ENCODE measurements around the gene ALB. TPM values are rescaled to one million over a fixed set of nuclear protein-coding genes. Genes with fewer than 3 reads are reported as not detected.
"Not testable (repeated sequence)": the region's sequence is repeated elsewhere in the genome, so short reads cannot be mapped to it uniquely, and the experiment has no call there.

The ALB gene
- total RNA-seq: not detected

GRCh38 chr4:73404042-73404441, at the start of gene ALB:
ALB (plus strand) TSS chr4:73404287; CDS start chr4:73404328, 41 bp downstream.
- Mint-ChIP-seq H3K27me3 (peaks cover 4% of the 10 kb centered on the region), H3K27ac (no peak within 1 kb of the TSS), H3K4me1 (no peaks in the 10 kb centered on the region), H3K36me3 (ENCODE audit: low read depth) (no peaks in the 10 kb centered on the region), H3K4me3 (no peak within 1 kb of the TSS), H3K9me3 (ENCODE audit: low read depth) (no peaks in the 10 kb centered on the region)
- intact Hi-C loops (cut with DNase I, micrococcal nuclease): no loop called here
- POLR2A ChIA-PET: no interaction called here
- DNase-seq: no peak
- CTCF ChIA-PET: no interaction called here
- ATAC-seq: no peak

GRCh38 chr4:73357174-73357573, 46.9 kb upstream of the ALB start:
- CTCF ChIA-PET; H3K4me3 Mint-ChIP-seq; H3K4me1 Mint-ChIP-seq; H3K27ac Mint-ChIP-seq; ATAC-seq; H3K27me3 Mint-ChIP-seq; POLR2A ChIA-PET; DNase-seq; intact Hi-C loops (cut with DNase I, micrococcal nuclease); H3K36me3 Mint-ChIP-seq (ENCODE audit: low read depth): not testable (repeated sequence)
- H3K9me3 Mint-ChIP-seq (ENCODE audit: low read depth): peaks cover 19% of the 10 kb centered on the region

GRCh38 chr4:73369506-73370199, 34.4 kb upstream of the ALB start:
- POLR2A ChIA-PET; H3K9me3 Mint-ChIP-seq (ENCODE audit: low read depth); DNase-seq; H3K36me3 Mint-ChIP-seq (ENCODE audit: low read depth); intact Hi-C loops (cut with DNase I, micrococcal nuclease); CTCF ChIA-PET; H3K27me3 Mint-ChIP-seq; ATAC-seq; H3K4me3 Mint-ChIP-seq; H3K4me1 Mint-ChIP-seq; H3K27ac Mint-ChIP-seq: not testable (repeated sequence)

- ChIA-PET CTCF (no interaction called here), POLR2A (no interaction called here)
- H3K27ac Mint-ChIP-seq: no peak overlapping the region
Observed at GRCh38 chr4:73375328-73375741, 28.8 kb upstream of the ALB start.

GRCh38 chr4:73376251-73376650, 27.8 kb upstream of the ALB start:
- H3K4me1 Mint-ChIP-seq: no peaks in the 10 kb centered on the region
- intact Hi-C loops (cut with DNase I, micrococcal nuclease): no loop called here
- ChIA-PET POLR2A (no interaction called here), CTCF (no interaction called here)
- no peak for ATAC-seq
- H3K36me3 Mint-ChIP-seq (ENCODE audit: low read depth): no peaks in the 10 kb centered on the region
- no peak for DNase-seq
- H3K4me3 Mint-ChIP-seq: no peak overlapping the region
- H3K27ac Mint-ChIP-seq: no peak overlapping the region
- H3K27me3 Mint-ChIP-seq: peaks cover 5% of the 10 kb centered on the region
- no peaks in the 10 kb centered on the region for H3K9me3 Mint-ChIP-seq (ENCODE audit: low read depth)

More at GRCh38 chr4:73375328-73375741, 28.8 kb upstream of the ALB start:
- no peaks in the 10 kb centered on the region for H3K9me3 Mint-ChIP-seq (ENCODE audit: low read depth)
- no peak overlapping the region for H3K4me3 Mint-ChIP-seq
- DNase-seq (no peak), ATAC-seq (no peak)
- H3K36me3 Mint-ChIP-seq (ENCODE audit: low read depth): no peaks in the 10 kb centered on the region
- peaks cover 7% of the 10 kb centered on the region for H3K27me3 Mint-ChIP-seq
- intact Hi-C loops (cut with DNase I, micrococcal nuclease): no loop called here
- no peaks in the 10 kb centered on the region for H3K4me1 Mint-ChIP-seq

- POLR2A ChIA-PET: no interaction called here
- H3K36me3 Mint-ChIP-seq (ENCODE audit: low read depth): no peaks in the 10 kb centered on the region
- peaks cover 5% of the 10 kb centered on the region for H3K27me3 Mint-ChIP-seq
- H3K4me3 Mint-ChIP-seq: no peak overlapping the region
- intact Hi-C loops (cut with DNase I, micrococcal nuclease): no loop called here
- DNase-seq (no peak), ATAC-seq (no peak)
- no peaks in the 10 kb centered on the region for H3K4me1 Mint-ChIP-seq
- CTCF ChIA-PET: interaction anchor here (0.7 kb wide), 1 partner anchor 18 kb away, joined by 3 read pairs; no protein-coding TSS in a partner anchor
- H3K9me3 Mint-ChIP-seq (ENCODE audit: low read depth): no peaks in the 10 kb centered on the region
- no peak overlapping the region for H3K27ac Mint-ChIP-seq
Observed at GRCh38 chr4:73376976-73377375, 27.1 kb upstream of the ALB start.

- H3K36me3 Mint-ChIP-seq (ENCODE audit: low read depth): no peaks in the 10 kb centered on the region
- intact Hi-C loops (cut with DNase I, micrococcal nuclease): no loop called here
- no peak overlapping the region for H3K4me3 Mint-ChIP-seq
- H3K4me1 Mint-ChIP-seq: no peaks in the 10 kb centered on the region
- DNase-seq (no peak), ATAC-seq (no peak)
- H3K27me3 Mint-ChIP-seq: peaks cover 5% of the 10 kb centered on the region
- ChIA-PET POLR2A (no interaction called here), CTCF (no interaction called here)
- H3K9me3 Mint-ChIP-seq (ENCODE audit: low read depth): no peaks in the 10 kb centered on the region
- H3K27ac Mint-ChIP-seq: no peak overlapping the region
Observed at GRCh38 chr4:73378887-73379286, 25.2 kb upstream of the ALB start.

GRCh38 chr4:73379946-73380345, 24.1 kb upstream of the ALB start:
- intact Hi-C loops (cut with DNase I, micrococcal nuclease): no loop called here

GRCh38 chr4:73381214-73381613, 22.9 kb upstream of the ALB start:
- CTCF ChIA-PET: no interaction called here

More at GRCh38 chr4:73379946-73380345, 24.1 kb upstream of the ALB start:
- ATAC-seq: no peak
- ChIA-PET POLR2A (no interaction called here), CTCF (no interaction called here)
- H3K4me3 Mint-ChIP-seq: no peak overlapping the region
- no peak overlapping the region for H3K27ac Mint-ChIP-seq
- H3K36me3 Mint-ChIP-seq (ENCODE audit: low read depth): no peaks in the 10 kb centered on the region
- peaks cover 5% of the 10 kb centered on the region for H3K27me3 Mint-ChIP-seq
- no peak for DNase-seq
- H3K4me1 Mint-ChIP-seq: no peaks in the 10 kb centered on the region
- H3K9me3 Mint-ChIP-seq (ENCODE audit: low read depth): no peaks in the 10 kb centered on the region

GRCh38 chr4:73383452-73383851, 20.6 kb upstream of the ALB start:
- Mint-ChIP-seq H3K27me3 (no peaks in the 10 kb centered on the region), H3K4me1 (peaks cover 2% of the 10 kb centered on the region), H3K36me3 (ENCODE audit: low read depth) (peaks cover 2% of the 10 kb centered on the region), H3K9me3 (ENCODE audit: low read depth) (peaks cover 7% of the 10 kb centered on the region), H3K4me3 (no peak overlapping the region), H3K27ac (no peak overlapping the region)
- ATAC-seq (no peak), DNase-seq (no peak)
- intact Hi-C loops (cut with DNase I, micrococcal nuclease): no loop called here
- ChIA-PET CTCF (no interaction called here), POLR2A (no interaction called here)

More at GRCh38 chr4:73381214-73381613, 22.9 kb upstream of the ALB start:
- no peaks in the 10 kb centered on the region for H3K36me3 Mint-ChIP-seq (ENCODE audit: low read depth)
- no peaks in the 10 kb centered on the region for H3K4me1 Mint-ChIP-seq
- no peak overlapping the region for H3K27ac Mint-ChIP-seq
- DNase-seq (no peak), ATAC-seq (no peak)
- intact Hi-C loops (cut with DNase I, micrococcal nuclease): no loop called here
- POLR2A ChIA-PET: no interaction called here
- H3K9me3 Mint-ChIP-seq (ENCODE audit: low read depth): peaks cover 2% of the 10 kb centered on the region
- no peak overlapping the region for H3K4me3 Mint-ChIP-seq
- H3K27me3 Mint-ChIP-seq: peaks cover 3% of the 10 kb centered on the region

GRCh38 chr4:73387552-73387951, 16.5 kb upstream of the ALB start:
- peaks cover 2% of the 10 kb centered on the region for H3K27me3 Mint-ChIP-seq
- H3K36me3 Mint-ChIP-seq (ENCODE audit: low read depth): peaks cover 2% of the 10 kb centered on the region
- no peak overlapping the region for H3K27ac Mint-ChIP-seq
- ChIA-PET CTCF (interaction anchor here (1.2 kb wide), 1 partner anchor 59 kb away, joined by 3 read pairs; no protein-coding TSS in a partner anchor), POLR2A (interaction anchor here (0.8 kb wide), 1 partner anchor 37 kb away, joined by 5 read pairs; no protein-coding TSS in a partner anchor)
- peaks cover 2% of the 10 kb centered on the region for H3K4me1 Mint-ChIP-seq
- no peak overlapping the region for H3K4me3 Mint-ChIP-seq
- DNase-seq: no peak
- peaks cover 7% of the 10 kb centered on the region for H3K9me3 Mint-ChIP-seq (ENCODE audit: low read depth)
- ATAC-seq: no peak
- intact Hi-C loops (cut with DNase I, micrococcal nuclease): no loop called here

GRCh38 chr4:73388887-73389286, 15.2 kb upstream of the ALB start:
- Mint-ChIP-seq H3K9me3 (ENCODE audit: low read depth) (peaks cover 7% of the 10 kb centered on the region), H3K27ac (no peak overlapping the region), H3K27me3 (peaks cover 2% of the 10 kb centered on the region), H3K36me3 (ENCODE audit: low read depth) (peaks cover 2% of the 10 kb centered on the region), H3K4me3 (no peak overlapping the region), H3K4me1 (peaks cover 2% of the 10 kb centered on the region)
- POLR2A ChIA-PET: no interaction called here
- CTCF ChIA-PET: no interaction called here
- DNase-seq (no peak), ATAC-seq (no peak)
- intact Hi-C loops (cut with DNase I, micrococcal nuclease): no loop called here
